K562 (cell line): ENCODE results near the gene SYNCRIP. TPM values are rescaled to one million over a fixed set of nuclear protein-coding genes. Genes with fewer than 3 reads are reported as not detected.

ENCODE experiments used
- DLX4 ChIP-seq: fragments of 250-450 bp; sonication (Bioruptor Pico); IDR thresholded peaks from 2 replicates; pipeline ENCODE4 v1.6.1; 2021; ENCODE audit warnings: mild to moderate bottlenecking
- GTF3C2 ChIP-seq: IDR thresholded peaks from 3 replicates; pipeline ENCODE4 v1.6.1; 2011; ENCODE audit warnings: borderline replicate concordance, mild to moderate bottlenecking, moderate library complexity; ENCODE audit not compliant: insufficient read length; ENCODE audit errors: extremely low read depth
- HBP1 ChIP-seq: fragments of 450-650 bp; formaldehyde crosslinking; IDR thresholded peaks from 2 replicates; pipeline ENCODE4 v1.4.0; 2022; ENCODE audit warnings: missing genetic modification characterization
- HNRNPUL1 ChIP-seq: fragments of 200-400 bp; formaldehyde crosslinking; IDR thresholded peaks from 2 replicates; pipeline ENCODE4 v1.6.1; 2017; ENCODE audit warnings: low read length
- MAX ChIP-seq: sonication (generic); formaldehyde crosslinking; IDR thresholded peaks from 2 replicates; pipeline ENCODE4 v1.9.0; 2022; ENCODE audit warnings: mild to moderate bottlenecking, missing genetic modification reagents
- NCOA6 ChIP-seq: fragments of 450-650 bp; IDR thresholded peaks from 2 replicates; pipeline ENCODE4 v1.6.1; 2017; ENCODE audit warnings: mild to moderate bottlenecking
- NFE2L1 ChIP-seq: fragments of 450-650 bp; IDR thresholded peaks from 2 replicates; pipeline ENCODE4 v1.6.1; 2016; ENCODE audit warnings: missing genetic modification characterization, low read depth, mild to moderate bottlenecking, missing compliant biosample characterization, moderate library complexity, borderline replicate concordance
- POLR2AphosphoS5 ChIP-seq: IDR thresholded peaks from 2 replicates; pipeline ENCODE4 v1.6.1; 2011; ENCODE audit warnings: mild to moderate bottlenecking, low read depth, low read length, moderate library complexity; ENCODE audit not compliant: control insufficient read depth, insufficient read depth
- RAD21 ChIP-seq, 2 experiments: fragments of 250-450 bp in 1 of 2; fragments of 450-650 bp in 1 of 2; sonication (Bioruptor Pico) in 1 of 2; formaldehyde crosslinking in 1 of 2; IDR thresholded peaks in 1 of 2; conservative IDR thresholded peaks in 1 of 2; 2 replicates each; pipeline versions ENCODE4 v1.4.0 to v1.8.0; 2020 to 2022; ENCODE audit warnings: mild to moderate bottlenecking in 2 of 2, moderate library complexity in 1 of 2
- RFX5 ChIP-seq: IDR thresholded peaks from 2 replicates; pipeline ENCODE4 v1.6.1; 2011; ENCODE audit warnings: low read depth, mild to moderate bottlenecking, improper control_type of control experiment, low read length
- SFPQ ChIP-seq: fragments of 200-400 bp; formaldehyde crosslinking; IDR thresholded peaks from 2 replicates; pipeline ENCODE4 v1.6.1; 2017; ENCODE audit warnings: mild to moderate bottlenecking, low read depth, low read length, moderate library complexity
- SMC3 ChIP-seq: conservative IDR thresholded peaks from 2 replicates; pipeline ENCODE4 v1.6.1; 2011; ENCODE audit warnings: low read depth, low read length, improper control_type of control experiment; ENCODE audit not compliant: insufficient read depth
- SREBF2 ChIP-seq: sonication (generic); formaldehyde crosslinking; IDR thresholded peaks from 2 replicates; pipeline ENCODE4 v1.4.0; 2020; ENCODE audit warnings: mild to moderate bottlenecking, missing genetic modification reagents
- TEAD1 ChIP-seq, 2 experiments: fragments of 450-650 bp in 1 of 2; sonication (generic) in 1 of 2; formaldehyde crosslinking; IDR thresholded peaks; 2 replicates each; pipeline versions ENCODE4 v1.4.0 to v1.8.0; 2020 to 2022; ENCODE audit warnings: mild to moderate bottlenecking in 2 of 2, missing genetic modification reagents in 1 of 2
- ZKSCAN3 ChIP-seq: fragments of 250-450 bp; sonication (Bioruptor Pico); IDR thresholded peaks from 2 replicates; pipeline ENCODE4 v1.4.0; 2020
- ZNF184 ChIP-seq: sonication (generic); formaldehyde crosslinking; IDR thresholded peaks from 2 replicates; pipeline ENCODE4 v1.5.0; 2020; ENCODE audit warnings: missing genetic modification reagents
- ZNF224 ChIP-seq: sonication (generic); formaldehyde crosslinking; IDR thresholded peaks from 2 replicates; pipeline ENCODE4 v1.8.0; 2022; ENCODE audit warnings: mild to moderate bottlenecking, missing genetic modification reagents
- ZNF695 ChIP-seq: fragments of 450-650 bp; formaldehyde crosslinking; IDR thresholded peaks from 2 replicates; pipeline ENCODE4 v1.4.0; 2020; ENCODE audit warnings: mild to moderate bottlenecking, moderate library complexity
- polyA plus RNA-seq, 8 experiments: library from polyadenylated mRNA; depleted of rRNA in 4 of 8; stranded (reverse) in 5 of 8; unstranded in 3 of 8; fragments of >200 nt; fragmentation: Nextera tagmentation in 2 of 8; fragmentation: Illumina TruSeq in 1 of 8; extraction: Ambion mirVana in 2 of 8; extraction: Trizol in 1 of 8; gene quantifications; 2 replicates each; pipeline versions ENCODE4 v1.2.1 to v1.2.3, GENCODE V29; 2011 to 2014; ENCODE audit warnings: inconsistent platforms in 1 of 8, missing spikeins in 1 of 8
- total RNA-seq, 7 experiments: library from RNA; depleted of rRNA in 6 of 7; stranded (reverse); fragments of >200 nt in 6 of 7; fragmentation: Illumina TruSeq in 2 of 7; extraction: Trizol in 2 of 7; gene quantifications; 2 replicates each; pipeline versions ENCODE4 v1.2.1 to v1.2.3, GENCODE V29; 2011 to 2021; ENCODE audit warnings: low replicate concordance in 1 of 7

The SYNCRIP gene
- total and polyA plus RNA-seq, 9 of the 15 experiments (the other 6 are each of a cell fraction or from before 2014, with no cell fraction given) = 46.5 to 295 (median 140) TPM

- TF ChIP-seq ZNF695 (CRISPR knock-in tag) (no peak), ZKSCAN3 (CRISPR knock-in tag) (no peak), NCOA6 (no peak), HBP1 (no peak), SFPQ (no peak), ZNF184 (CRISPR knock-in tag) (no peak), ZNF224 (CRISPR knock-in tag) (no peak), DLX4 (CRISPR knock-in tag) (no peak), RAD21 (CRISPR knock-in tag; conservative IDR thresholded peaks at IDR 0.05 in 1 of 2, IDR thresholded peaks at IDR 0.05 in 1 of 2) (peak in 1 of 2 experiments; percentile 8; a peak in 1 of 4 replicates), TEAD1 (CRISPR knock-in tag; IDR thresholded peaks at IDR 0.05) (peak in 1 of 2 experiments; percentile 89; a peak in 1 of 4 replicates), MAX (CRISPR knock-in tag) (peak; percentile 96), RFX5 (no peak), SREBF2 (no peak), SMC3 (no peak), HNRNPUL1 (no peak), GTF3C2 (no peak), POLR2AphosphoS5 (peak; percentile 89), NFE2L1 (no peak)
Observed at GRCh38 chr6:85593438-85594196, 49.1 kb downstream of the SYNCRIP start, which contains the start of gene SNX14 (continued).
